Measurements from ENCODE around the gene ATP2B2. TPM values are rescaled to one million over a fixed set of nuclear protein-coding genes. Genes with fewer than 3 reads are reported as not detected.

The ATP2B2 gene
- total and polyA plus RNA-seq, 10 of the 15 experiments (the other 5 are each of a cell fraction or from before 2014, with no cell fraction given) = 0.04 TPM; not detected in 9

DNA sequence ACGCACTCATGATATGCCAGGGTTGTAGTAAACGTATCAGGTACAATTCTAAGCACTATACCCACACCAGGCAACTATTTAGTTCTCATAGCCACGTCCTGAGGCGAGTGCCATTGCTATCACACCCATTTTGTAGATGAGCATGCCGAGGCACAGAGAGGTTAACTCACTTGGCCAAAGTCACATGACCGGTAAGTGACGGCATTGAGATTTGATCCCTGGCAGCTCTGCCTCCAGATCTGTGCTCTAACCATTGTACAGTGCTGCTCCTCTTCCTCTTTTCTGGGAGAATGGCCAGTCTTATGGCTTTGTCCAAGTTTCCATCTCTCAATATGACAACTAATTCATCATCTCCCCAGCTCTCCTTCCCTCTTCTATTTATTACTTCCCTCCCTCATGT, 18.9 kb upstream of the ATP2B2 start:
- WGBS (ENCODE audit: insufficient coverage, insufficient replicate concordance, low lambda C conversion rate, missing lambda C conversion rate) = 11% methylated on average over 7 of the region's 7 CpGs
- ATAC-seq (no peak), FAIRE-seq (no peak), DNase-seq (ENCODE audit: low read depth, low spot score) (no peak)
- ChIA-PET CTCF (interaction anchor here (0.6 kb wide), 1 partner anchor 24 kb away, joined by 3 read pairs; no protein-coding TSS in a partner anchor), RAD21 (ENCODE audit: unreplicated experiment) (no interaction called here), SMC1A (ENCODE audit: uncharacterized antibody, unreplicated experiment) (no interaction called here), POLR2A (no interaction called here)
- no peak overlapping the region for H3K4me3 ChIP-seq
- no peak overlapping the region for H3K9ac ChIP-seq (ENCODE audit: control insufficient read depth, insufficient read depth, low read length)
- H2AFZ ChIP-seq (ENCODE audit: control insufficient read depth, low read depth, low read length) = no peak overlapping the region
- no peaks in the 10 kb centered on the region for H3K4me1 ChIP-seq (ENCODE audit: control insufficient read depth, insufficient read depth, low read length)
- no peak overlapping the region for H3K4me2 ChIP-seq (ENCODE audit: control insufficient read depth, insufficient read depth)
- no peak overlapping the region for H3K27ac ChIP-seq (ENCODE audit: control insufficient read depth, insufficient read depth)
- intact Hi-C loops (cut with micrococcal nuclease; ENCODE audit: unreplicated experiment) = no loop called here
- in situ Hi-C loops (cut with MboI) = no loop called here
- H4K20me1 ChIP-seq (ENCODE audit: control insufficient read depth, insufficient read depth) = no peaks in the 10 kb centered on the region
- TF ChIP-seq CREB1 (IDR thresholded peaks at IDR 0.05; ENCODE audit: low read depth) (no peak), NFYA (IDR thresholded peaks at IDR 0.05; ENCODE audit: borderline replicate concordance, low read depth, low read length) (no peak)
- no peaks in the 10 kb centered on the region for H3K9me3 ChIP-seq (replicated peaks; ENCODE audit: control insufficient read depth, insufficient read depth, low read length)
- H3K27me3 ChIP-seq (replicated peaks in 1 of 2; ENCODE audit: control insufficient read depth in 2 of 2, insufficient read depth in 2 of 2, low read length in 1 of 2) = peaks cover 3 to 6% of the 10 kb centered on the region in 2 experiments; a peak in 3 of 4 replicates
- no TSS peak for BruUV-seq (replicated peaks)
- no peaks in the 10 kb centered on the region for H3K36me3 ChIP-seq (ENCODE audit: control insufficient read depth in 2 of 2, insufficient read depth in 2 of 2, low read length in 1 of 2)
- no peaks in the 10 kb centered on the region for H3K79me2 ChIP-seq (ENCODE audit: control insufficient read depth, insufficient read depth, low read length)

DNA sequence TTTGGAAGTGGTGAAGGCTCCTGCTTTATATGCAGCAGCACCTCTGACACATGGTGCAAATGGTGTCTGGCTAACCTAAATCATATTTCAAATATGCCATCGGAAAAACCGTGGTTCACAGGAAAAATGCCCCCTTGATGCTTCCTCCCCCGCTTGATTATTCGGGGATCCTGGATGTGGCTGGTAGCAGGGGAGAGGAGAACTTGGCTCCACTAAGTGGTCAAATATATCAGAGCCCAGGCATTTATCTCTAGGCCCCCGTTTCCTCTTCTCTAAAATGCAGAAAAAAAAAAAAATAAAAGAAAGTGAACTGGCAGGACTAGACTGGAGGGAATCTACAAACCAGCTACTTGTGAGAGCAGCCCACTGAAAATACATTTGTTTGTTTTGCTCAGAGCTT, 18.2 kb upstream of the ATP2B2 start:
- no peak for DNase-seq (ENCODE audit: low read depth, low spot score)
- WGBS (ENCODE audit: insufficient coverage, insufficient replicate concordance, low lambda C conversion rate, missing lambda C conversion rate) = 20% methylated on average over 5 of the region's 5 CpGs
- SMC1A ChIA-PET (ENCODE audit: uncharacterized antibody, unreplicated experiment) = no interaction called here
- no TSS peak for BruUV-seq (replicated peaks)
- no peak for ATAC-seq
- Histone ChIP-seq H3K4me2 (ENCODE audit: control insufficient read depth, insufficient read depth) (no peak overlapping the region), H2AFZ (ENCODE audit: control insufficient read depth, low read depth, low read length) (no peak overlapping the region), H3K9ac (ENCODE audit: control insufficient read depth, insufficient read depth, low read length) (no peak overlapping the region), H3K79me2 (ENCODE audit: control insufficient read depth, insufficient read depth, low read length) (no peaks in the 10 kb centered on the region), H3K9me3 (replicated peaks; ENCODE audit: control insufficient read depth, insufficient read depth, low read length) (no peaks in the 10 kb centered on the region), H3K4me3 (no peak overlapping the region), H3K4me1 (ENCODE audit: control insufficient read depth, insufficient read depth, low read length) (no peaks in the 10 kb centered on the region), H3K27ac (ENCODE audit: control insufficient read depth, insufficient read depth) (no peak overlapping the region), H3K36me3 (ENCODE audit: control insufficient read depth in 2 of 2, insufficient read depth in 2 of 2, low read length in 1 of 2) (no peaks in the 10 kb centered on the region), H4K20me1 (ENCODE audit: control insufficient read depth, insufficient read depth) (no peaks in the 10 kb centered on the region), H3K27me3 (replicated peaks in 1 of 2; ENCODE audit: control insufficient read depth in 2 of 2, insufficient read depth in 2 of 2, low read length in 1 of 2) (peaks cover 3 to 6% of the 10 kb centered on the region in 2 experiments; a peak in 3 of 4 replicates)
- no peak for FAIRE-seq
- CTCF ChIA-PET = interaction anchor here (0.6 kb wide), 2 partner anchors 25 to 398 kb away, joined by 3 read pairs; no protein-coding TSS in a partner anchor
- in situ Hi-C loops (cut with MboI) (no loop called here), intact Hi-C loops (cut with micrococcal nuclease; ENCODE audit: unreplicated experiment) (no loop called here)
- TF ChIP-seq RFX5 (IDR thresholded peaks at IDR 0.05; ENCODE audit: low read depth, low read length) (no peak), CBX3 (IDR thresholded peaks at IDR 0.05; ENCODE audit: borderline replicate concordance, low read depth) (no peak)
- TF ChIP-seq, protein P1, sequence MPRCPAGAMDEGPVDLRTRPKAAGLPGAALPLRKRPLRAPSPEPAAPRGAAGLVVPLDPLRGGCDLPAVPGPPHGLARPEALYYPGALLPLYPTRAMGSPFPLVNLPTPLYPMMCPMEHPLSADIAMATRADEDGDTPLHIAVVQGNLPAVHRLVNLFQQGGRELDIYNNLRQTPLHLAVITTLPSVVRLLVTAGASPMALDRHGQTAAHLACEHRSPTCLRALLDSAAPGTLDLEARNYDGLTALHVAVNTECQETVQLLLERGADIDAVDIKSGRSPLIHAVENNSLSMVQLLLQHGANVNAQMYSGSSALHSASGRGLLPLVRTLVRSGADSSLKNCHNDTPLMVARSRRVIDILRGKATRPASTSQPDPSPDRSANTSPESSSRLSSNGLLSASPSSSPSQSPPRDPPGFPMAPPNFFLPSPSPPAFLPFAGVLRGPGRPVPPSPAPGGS (IDR thresholded peaks at IDR 0.05; ENCODE audit: borderline replicate concordance, insufficient read depth, low read depth, low read length, poor library complexity, severe bottlenecking) = no peak
- POLR2A ChIA-PET = no interaction called here
- RAD21 ChIA-PET (ENCODE audit: unreplicated experiment) = no interaction called here
